SK-N-SH (cell line): ENCODE results near the gene ST6GALNAC2. TPM values are rescaled to one million over a fixed set of nuclear protein-coding genes. Genes with fewer than 3 reads are reported as not detected.

Source experiments
- CTCF ChIA-PET: fragments of 300-600, 350-600 bp; formaldehyde crosslinking; extraction: SDS; loops from one replicate; lab custom pipeline; 2021; lab: Yijun Ruan, JAX
- POLR2A ChIA-PET: fragments of 350-600 bp; sonication (Branson Sonifier 250); formaldehyde crosslinking; extraction: SDS; loops from one replicate; lab custom pipeline; 2020; ENCODE audit warnings: antibody characterized with exemption, inconsistent platforms; lab: Yijun Ruan, JAX
- DNase-seq: peaks from one replicate; pipeline ENCODE4 v3.0.0; 2012
- H2AFZ ChIP-seq: fragments of 200-600 bp; sonication (generic); 2 replicates; pipeline ENCODE4 v1.8.1; 2016; ENCODE audit warnings: antibody characterized with exemption, mild to moderate bottlenecking, low read depth
- H3F3A ChIP-seq: fragments of 200-600 bp; sonication (generic); replicated peaks from 2 replicates; pipeline ENCODE3; 2016; ENCODE audit warnings: antibody characterized with exemption, mild to moderate bottlenecking; ENCODE audit not compliant: insufficient read depth
- H3K27ac ChIP-seq, 2 experiments: fragments of 200-500 bp in 1 of 2; fragments of 200-600 bp in 1 of 2; sonication (Bioruptor generic) in 1 of 2; sonication (generic), shearing (Covaris generic) in 1 of 2; 2 replicates each; pipeline versions ENCODE4 v1.5.1 to v1.6.1; 2014 to 2016; ENCODE audit warnings: low read depth in 2 of 2, inconsistent platforms in 1 of 2, low read length in 1 of 2, mild to moderate bottlenecking in 1 of 2, mixed read lengths in 1 of 2
- H3K27me3 ChIP-seq: fragments of 200-600 bp; sonication (generic), shearing (Covaris generic); 2 replicates; pipeline ENCODE4 v1.6.1; 2016; ENCODE audit warnings: mixed run types; ENCODE audit not compliant: insufficient read depth
- H3K36me3 ChIP-seq, 2 experiments: fragments of 200-500 bp in 1 of 2; fragments of 200-600 bp in 1 of 2; sonication (Bioruptor generic) in 1 of 2; sonication (generic) in 1 of 2; replicated peaks in 1 of 2; 2 replicates each; pipeline versions ENCODE3 to v1.5.1; 2014 to 2016; ENCODE audit warnings: low read length in 1 of 2, mild to moderate bottlenecking in 1 of 2; ENCODE audit not compliant: insufficient read depth in 2 of 2, control insufficient read depth in 1 of 2
- H3K4me1 ChIP-seq, 2 experiments: fragments of 200-500 bp in 1 of 2; fragments of 200-600 bp in 1 of 2; sonication (Bioruptor generic) in 1 of 2; sonication (generic), shearing (Covaris generic) in 1 of 2; 2 replicates each; pipeline versions ENCODE4 v1.5.1 to v1.6.1; 2014 to 2016; ENCODE audit warnings: low read depth in 1 of 2, low read length in 1 of 2, mixed run types in 1 of 2; ENCODE audit not compliant: insufficient read depth in 2 of 2, control insufficient read depth in 1 of 2
- H3K4me2 ChIP-seq: fragments of 200-600 bp; sonication (generic), shearing (Covaris generic); 2 replicates; pipeline ENCODE4 v1.6.1; 2017; ENCODE audit warnings: mixed run types
- H3K4me3 ChIP-seq, 2 experiments: fragments of 200-500 bp in 1 of 2; fragments of 200-600 bp in 1 of 2; sonication (Bioruptor generic) in 1 of 2; sonication (generic), shearing (Covaris generic) in 1 of 2; 2 replicates each; pipeline versions ENCODE4 v1.5.1 to v1.8.1; 2014 to 2016; ENCODE audit warnings: low read depth in 2 of 2, inconsistent platforms in 1 of 2, low read length in 1 of 2, mild to moderate bottlenecking in 1 of 2, mixed read lengths in 1 of 2, moderate library complexity in 1 of 2
- H3K79me2 ChIP-seq: fragments of 200-600 bp; sonication (generic); 2 replicates; pipeline ENCODE4 v1.8.1; 2017; ENCODE audit warnings: mild to moderate bottlenecking; ENCODE audit not compliant: insufficient read depth
- H3K9ac ChIP-seq: fragments of 200-600 bp; sonication (generic); 2 replicates; pipeline ENCODE4 v1.6.1; 2017; ENCODE audit warnings: mixed run types
- H3K9me2 ChIP-seq: fragments of 200-600 bp; sonication (generic); 2 replicates; pipeline ENCODE4 v1.6.1; 2017; ENCODE audit warnings: mixed run types
- H3K9me3 ChIP-seq: fragments of 200-600 bp; sonication (generic); 2 replicates; pipeline ENCODE4 v1.6.1; 2017; ENCODE audit warnings: mixed run types, mild to moderate bottlenecking, moderate library complexity
- H4K20me1 ChIP-seq: fragments of 200-600 bp; sonication (generic); 2 replicates; pipeline ENCODE4 v1.6.1; 2017; ENCODE audit warnings: mild to moderate bottlenecking, mixed run types; ENCODE audit not compliant: insufficient read depth
- CHD2 ChIP-seq: fragments of 150-350 bp; IDR thresholded peaks from 2 replicates; pipeline ENCODE4 v1.6.1; 2018; ENCODE audit warnings: low read length; ENCODE audit not compliant: partially characterized antibody
- ELF1 ChIP-seq: IDR thresholded peaks from 2 replicates; pipeline ENCODE4 v1.4.0; 2012
- EP300 ChIP-seq, 2 experiments: IDR thresholded peaks; 2 replicates each; pipeline versions ENCODE4 v1.4.0 to v1.6.1; 2012; ENCODE audit warnings: borderline replicate concordance in 1 of 2, low read depth in 1 of 2, low read length in 1 of 2
- EZH2phosphoT487 ChIP-seq: fragments of 200-600 bp; sonication (generic); IDR thresholded peaks from 2 replicates; pipeline ENCODE4 v1.6.1; 2017; ENCODE audit warnings: low read depth, mixed run types, mild to moderate bottlenecking, antibody characterized with exemption, moderate library complexity, borderline replicate concordance
- FOSL2 ChIP-seq: IDR thresholded peaks from 2 replicates; pipeline ENCODE4 v1.4.0; 2012; ENCODE audit warnings: low read depth, mild to moderate bottlenecking, moderate library complexity, borderline replicate concordance
- FOXJ3 ChIP-seq: sonication (generic); formaldehyde crosslinking; IDR thresholded peaks from 2 replicates; pipeline ENCODE4 v1.5.1; 2020; ENCODE audit warnings: mild to moderate bottlenecking, missing genetic modification reagents
- FOXM1 ChIP-seq: IDR thresholded peaks from 2 replicates; pipeline ENCODE4 v1.4.0; 2012; ENCODE audit warnings: low read depth, mild to moderate bottlenecking
- MXI1 ChIP-seq: IDR thresholded peaks from 2 replicates; pipeline ENCODE4 v1.6.1; 2012; ENCODE audit warnings: mild to moderate bottlenecking, low read depth, low read length, improper control_type of control experiment
- NFIC ChIP-seq: IDR thresholded peaks from 2 replicates; pipeline ENCODE4 v1.4.0; 2012; ENCODE audit warnings: borderline replicate concordance
- POLR2AphosphoS5 ChIP-seq: IDR thresholded peaks from 2 replicates; pipeline ENCODE4 v1.6.1; 2012; ENCODE audit warnings: low read depth, low read length
- RAD21 ChIP-seq: IDR thresholded peaks from 2 replicates; pipeline ENCODE4 v1.6.1; 2012; ENCODE audit warnings: mild to moderate bottlenecking, low read length
- RCOR1 ChIP-seq: fragments of 150-350 bp; IDR thresholded peaks from 2 replicates; pipeline ENCODE4 v1.6.1; 2017; ENCODE audit warnings: antibody characterized with exemption, low read length
- SIN3A ChIP-seq: IDR thresholded peaks from 2 replicates; pipeline ENCODE4 v1.6.1; 2012; ENCODE audit warnings: low read depth, mild to moderate bottlenecking, low read length, moderate library complexity, borderline replicate concordance
- SMC3 ChIP-seq: IDR thresholded peaks from 2 replicates; pipeline ENCODE4 v1.6.1; 2012; ENCODE audit warnings: low read depth, low read length, improper control_type of control experiment
- TCF12 ChIP-seq: IDR thresholded peaks from 2 replicates; pipeline ENCODE4 v1.4.0; 2012
- TEAD4 ChIP-seq: IDR thresholded peaks from 2 replicates; pipeline ENCODE4 v1.4.0; 2012; ENCODE audit warnings: mild to moderate bottlenecking, borderline replicate concordance; ENCODE audit not compliant: insufficient read depth
- WGBS: methylation state at CpG from one replicate; pipeline ENCODE4 v1.1.6; 2017; ENCODE audit warnings: low lambda C conversion rate; 5-methylcytosine and 5-hydroxymethylcytosine counted together
- polyA plus RNA-seq, 3 experiments: library from polyadenylated mRNA; depleted of rRNA; stranded (reverse); fragments of >200 nt; gene quantifications; 2 replicates each; pipeline ENCODE4 v1.2.3, GENCODE V29; 2012
- TF ChIP-seq, protein P1 (sequence below): IDR thresholded peaks from 2 replicates; pipeline ENCODE4 v1.4.0; 2012; ENCODE audit warnings: low read depth, borderline replicate concordance
- TF ChIP-seq, protein P2 (sequence below): IDR thresholded peaks from 2 replicates; pipeline ENCODE4 v1.6.1; 2012; ENCODE audit warnings: mild to moderate bottlenecking, low read depth, low read length, moderate library complexity
- TF ChIP-seq, protein P3 (sequence below): IDR thresholded peaks from 2 replicates; pipeline ENCODE4; 2012
- TF ChIP-seq, protein P4 (sequence below): IDR thresholded peaks from 2 replicates; pipeline ENCODE4 v1.4.0; 2012; ENCODE audit warnings: low read depth
- TF ChIP-seq, protein P5 (sequence below): IDR thresholded peaks from 2 replicates; pipeline ENCODE4 v1.4.0; 2012; ENCODE audit warnings: low read depth, borderline replicate concordance

The ST6GALNAC2 gene
- polyA plus RNA-seq, 1 of the 3 experiments (the other 2 are of a cell fraction) = 0.94 TPM

DNA sequence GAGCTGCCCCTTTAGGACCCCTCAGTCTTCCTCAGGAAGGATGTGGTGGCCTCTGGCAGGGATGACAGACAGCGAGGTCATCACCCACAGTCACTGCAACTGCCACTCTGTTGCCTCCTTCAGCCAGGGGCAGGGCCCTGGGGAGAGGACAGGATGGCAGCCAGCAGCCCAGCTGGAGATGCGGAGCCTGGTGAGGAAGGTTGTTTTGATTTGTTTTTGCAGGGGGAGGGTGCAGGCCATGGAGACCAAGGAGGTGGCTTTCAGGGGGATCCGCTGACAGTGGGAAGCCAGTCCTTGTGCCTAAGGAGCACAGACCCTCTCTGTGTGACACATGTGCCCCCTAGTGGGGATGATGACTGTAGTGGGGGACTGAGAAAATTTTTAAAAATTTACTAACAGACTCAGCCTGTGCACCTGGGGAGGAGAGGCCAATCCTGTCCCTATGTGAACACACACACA lies 38.4 kb downstream of the ST6GALNAC2 start (continued):
- TF ChIP-seq EP300 (IDR thresholded peaks at IDR 0.05; ENCODE audit: borderline replicate concordance in 1 of 2, low read depth in 1 of 2, low read length in 1 of 2) (peak in 1 of 2 experiments; percentile 7; a peak in 1 of 4 replicates), SIN3A (no peak), RCOR1 (peak; percentile 72), FOXM1 (no peak), EZH2phosphoT487 (no peak), ELF1 (no peak), TEAD4 (no peak), POLR2AphosphoS5 (no peak)
- TF ChIP-seq, protein P1, sequence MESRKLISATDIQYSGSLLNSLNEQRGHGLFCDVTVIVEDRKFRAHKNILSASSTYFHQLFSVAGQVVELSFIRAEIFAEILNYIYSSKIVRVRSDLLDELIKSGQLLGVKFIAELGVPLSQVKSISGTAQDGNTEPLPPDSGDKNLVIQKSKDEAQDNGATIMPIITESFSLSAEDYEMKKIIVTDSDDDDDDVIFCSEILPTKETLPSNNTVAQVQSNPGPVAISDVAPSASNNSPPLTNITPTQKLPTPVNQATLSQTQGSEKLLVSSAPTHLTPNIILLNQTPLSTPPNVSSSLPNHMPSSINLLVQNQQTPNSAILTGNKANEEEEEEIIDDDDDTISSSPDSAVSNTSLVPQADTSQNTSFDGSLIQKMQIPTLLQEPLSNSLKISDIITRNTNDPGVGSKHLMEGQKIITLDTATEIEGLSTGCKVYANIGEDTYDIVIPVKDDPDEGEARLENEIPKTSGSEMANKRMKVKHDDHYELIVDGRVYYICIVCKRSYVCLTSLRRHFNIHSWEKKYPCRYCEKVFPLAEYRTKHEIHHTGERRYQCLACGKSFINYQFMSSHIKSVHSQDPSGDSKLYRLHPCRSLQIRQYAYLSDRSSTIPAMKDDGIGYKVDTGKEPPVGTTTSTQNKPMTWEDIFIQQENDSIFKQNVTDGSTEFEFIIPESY = no peak

DNA sequence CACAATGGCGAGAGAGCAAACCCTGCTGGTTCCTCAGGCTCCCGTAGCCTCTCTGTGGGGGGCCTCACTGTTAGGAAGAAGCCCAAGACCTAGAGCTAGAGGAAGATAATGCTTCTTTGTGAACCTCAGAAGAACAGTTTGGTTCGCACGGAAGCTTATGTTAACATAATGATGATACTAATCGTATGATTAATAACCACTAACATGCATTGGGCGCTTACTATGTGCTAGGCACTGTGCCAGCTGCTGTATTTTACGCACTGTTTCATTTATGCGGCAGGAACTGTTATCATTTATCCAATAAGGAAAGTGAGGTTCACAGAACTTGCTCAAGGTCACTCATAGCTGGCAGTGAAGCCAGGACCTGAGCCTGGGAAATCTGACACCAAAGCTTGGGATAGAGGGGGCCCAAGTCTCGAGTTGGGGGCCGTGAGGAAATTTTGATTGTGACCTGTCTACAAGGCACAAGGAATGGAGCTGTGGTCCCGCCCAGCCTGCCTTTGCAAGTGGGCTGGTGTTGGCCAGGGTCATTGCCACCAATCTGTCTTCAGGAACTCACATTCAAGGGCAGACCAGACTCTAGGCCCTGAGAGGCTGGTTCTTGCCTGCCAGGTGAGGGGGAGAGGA lies 39.0 kb downstream of the ST6GALNAC2 start:
- POLR2A ChIA-PET = interaction anchor here (1.0 to 5.2 kb wide), 7 partner anchors 7 to 151 kb away, joined by 3 to 245 read pairs (median 26); partner anchors contain the start of gene CYGB
- Histone ChIP-seq H3F3A (peaks cover 16% of the 10 kb centered on the region), H4K20me1 (peaks cover 11% of the 10 kb centered on the region), H3K27ac (peak overlapping the region; percentile 57 to 99), H3K36me3 (no peaks in the 10 kb centered on the region), H3K27me3 (peaks cover 11% of the 10 kb centered on the region; the same call in 1 of the 2 replicates), H3K9me2 (no peaks in the 10 kb centered on the region), H3K9me3 (no peaks in the 10 kb centered on the region), H3K4me3 (peak overlapping the region; percentile 11 to 39; a peak in 2 of 4 replicates), H3K4me2 (peak overlapping the region; percentile 68), H2AFZ (no peak overlapping the region), H3K9ac (no peak overlapping the region), H3K4me1 (peaks cover 25 to 62% of the 10 kb centered on the region in 2 experiments), H3K79me2 (no peaks in the 10 kb centered on the region)
- WGBS = 21% methylated on average over 11 of the region's 11 CpGs
- TF ChIP-seq FOSL2 (no peak; the same call in 1 of the 2 replicates), RAD21 (peak; percentile 4; the same call in 1 of the 2 replicates), MXI1 (0 out of 2 replicates have a peak, but pooled peaks have one; percentile 9), EP300 (IDR thresholded peaks at IDR 0.05; ENCODE audit: borderline replicate concordance in 1 of 2, low read depth in 1 of 2, low read length in 1 of 2) (peak in 1 of 2 experiments; percentile 56; a peak in 2 of 4 replicates), FOXJ3 (CRISPR knock-in tag) (no peak), SIN3A (no peak), SMC3 (peak; percentile 25; the same call in 1 of the 2 replicates), CHD2 (peak; percentile 25), NFIC (peak; percentile 94), POLR2AphosphoS5 (peak; percentile 59; the same call in 1 of the 2 replicates), TCF12 (peak; percentile 90)
- TF ChIP-seq, protein P2, sequence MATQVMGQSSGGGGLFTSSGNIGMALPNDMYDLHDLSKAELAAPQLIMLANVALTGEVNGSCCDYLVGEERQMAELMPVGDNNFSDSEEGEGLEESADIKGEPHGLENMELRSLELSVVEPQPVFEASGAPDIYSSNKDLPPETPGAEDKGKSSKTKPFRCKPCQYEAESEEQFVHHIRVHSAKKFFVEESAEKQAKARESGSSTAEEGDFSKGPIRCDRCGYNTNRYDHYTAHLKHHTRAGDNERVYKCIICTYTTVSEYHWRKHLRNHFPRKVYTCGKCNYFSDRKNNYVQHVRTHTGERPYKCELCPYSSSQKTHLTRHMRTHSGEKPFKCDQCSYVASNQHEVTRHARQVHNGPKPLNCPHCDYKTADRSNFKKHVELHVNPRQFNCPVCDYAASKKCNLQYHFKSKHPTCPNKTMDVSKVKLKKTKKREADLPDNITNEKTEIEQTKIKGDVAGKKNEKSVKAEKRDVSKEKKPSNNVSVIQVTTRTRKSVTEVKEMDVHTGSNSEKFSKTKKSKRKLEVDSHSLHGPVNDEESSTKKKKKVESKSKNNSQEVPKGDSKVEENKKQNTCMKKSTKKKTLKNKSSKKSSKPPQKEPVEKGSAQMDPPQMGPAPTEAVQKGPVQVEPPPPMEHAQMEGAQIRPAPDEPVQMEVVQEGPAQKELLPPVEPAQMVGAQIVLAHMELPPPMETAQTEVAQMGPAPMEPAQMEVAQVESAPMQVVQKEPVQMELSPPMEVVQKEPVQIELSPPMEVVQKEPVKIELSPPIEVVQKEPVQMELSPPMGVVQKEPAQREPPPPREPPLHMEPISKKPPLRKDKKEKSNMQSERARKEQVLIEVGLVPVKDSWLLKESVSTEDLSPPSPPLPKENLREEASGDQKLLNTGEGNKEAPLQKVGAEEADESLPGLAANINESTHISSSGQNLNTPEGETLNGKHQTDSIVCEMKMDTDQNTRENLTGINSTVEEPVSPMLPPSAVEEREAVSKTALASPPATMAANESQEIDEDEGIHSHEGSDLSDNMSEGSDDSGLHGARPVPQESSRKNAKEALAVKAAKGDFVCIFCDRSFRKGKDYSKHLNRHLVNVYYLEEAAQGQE = 0 out of 2 replicates have a peak, but pooled peaks have one; percentile 35
- TF ChIP-seq, protein P3, sequence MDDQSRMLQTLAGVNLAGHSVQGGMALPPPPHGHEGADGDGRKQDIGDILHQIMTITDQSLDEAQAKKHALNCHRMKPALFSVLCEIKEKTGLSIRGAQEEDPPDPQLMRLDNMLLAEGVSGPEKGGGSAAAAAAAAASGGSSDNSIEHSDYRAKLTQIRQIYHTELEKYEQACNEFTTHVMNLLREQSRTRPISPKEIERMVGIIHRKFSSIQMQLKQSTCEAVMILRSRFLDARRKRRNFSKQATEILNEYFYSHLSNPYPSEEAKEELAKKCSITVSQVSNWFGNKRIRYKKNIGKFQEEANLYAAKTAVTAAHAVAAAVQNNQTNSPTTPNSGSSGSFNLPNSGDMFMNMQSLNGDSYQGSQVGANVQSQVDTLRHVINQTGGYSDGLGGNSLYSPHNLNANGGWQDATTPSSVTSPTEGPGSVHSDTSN = peak; percentile 90
- TF ChIP-seq, protein P4, sequence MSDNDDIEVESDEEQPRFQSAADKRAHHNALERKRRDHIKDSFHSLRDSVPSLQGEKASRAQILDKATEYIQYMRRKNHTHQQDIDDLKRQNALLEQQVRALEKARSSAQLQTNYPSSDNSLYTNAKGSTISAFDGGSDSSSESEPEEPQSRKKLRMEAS = peak; percentile 54; the same call in 1 of the 2 replicates
- TF ChIP-seq, protein P5, sequence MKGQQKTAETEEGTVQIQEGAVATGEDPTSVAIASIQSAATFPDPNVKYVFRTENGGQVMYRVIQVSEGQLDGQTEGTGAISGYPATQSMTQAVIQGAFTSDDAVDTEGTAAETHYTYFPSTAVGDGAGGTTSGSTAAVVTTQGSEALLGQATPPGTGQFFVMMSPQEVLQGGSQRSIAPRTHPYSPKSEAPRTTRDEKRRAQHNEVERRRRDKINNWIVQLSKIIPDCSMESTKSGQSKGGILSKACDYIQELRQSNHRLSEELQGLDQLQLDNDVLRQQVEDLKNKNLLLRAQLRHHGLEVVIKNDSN = no peak
- CTCF ChIA-PET = interaction anchor here (0.6 to 15.7 kb wide), 42 partner anchors 10 to 1380 kb away, joined by 3 to 679 read pairs (median 4); partner anchors contain the start of genes AANAT, CYGB, RHBDF2 and ST6GALNAC2
- peak; percentile 23 for DNase-seq
